Osteocyte (in vitro differentiated cells): ENCODE results near the gene NAPB. TPM values are rescaled to one million over a fixed set of nuclear protein-coding genes. Genes with fewer than 3 reads are reported as not detected.

Experiments
- DNase-seq: peaks from one replicate; pipeline ENCODE4 v3.0.0; 2021; ENCODE audit warnings: mixed read lengths; ENCODE audit not compliant: unreplicated experiment; ENCODE audit errors: extremely low spot score
- H3K27ac Mint-ChIP-seq: one replicate; pipeline ENCODE4 v1.8.0; 2021; ENCODE audit warnings: mild to moderate bottlenecking, mixed read lengths; ENCODE audit not compliant: unreplicated experiment
- H3K27me3 Mint-ChIP-seq: one replicate; pipeline ENCODE4 v1.8.0; 2021; ENCODE audit warnings: mixed read lengths; ENCODE audit not compliant: unreplicated experiment
- H3K36me3 Mint-ChIP-seq: one replicate; pipeline ENCODE4 v1.8.0; 2021; ENCODE audit warnings: mixed read lengths; ENCODE audit not compliant: unreplicated experiment
- H3K4me1 Mint-ChIP-seq: one replicate; pipeline ENCODE4 v1.8.0; 2021; ENCODE audit warnings: mixed read lengths; ENCODE audit not compliant: unreplicated experiment
- H3K4me3 Mint-ChIP-seq: one replicate; pipeline ENCODE4 v1.8.0; 2021; ENCODE audit warnings: mild to moderate bottlenecking, moderate library complexity, mixed read lengths; ENCODE audit not compliant: unreplicated experiment
- H3K9me3 Mint-ChIP-seq: one replicate; pipeline ENCODE4 v1.8.0; 2021; ENCODE audit warnings: mixed read lengths; ENCODE audit not compliant: unreplicated experiment
- total RNA-seq: library from RNA; stranded (reverse); gene quantifications from 2 replicates; pipeline ENCODE4 v1.2.1, GENCODE V29; 2021
- TF ChIP-seq, protein P1 (sequence below): fragments of 200-600 bp; sonication (generic); IDR thresholded peaks from 2 replicates; pipeline ENCODE4 v1.5.0; 2021; ENCODE audit warnings: antibody characterized with exemption, mild to moderate bottlenecking, moderate library complexity

NAPB gene
- total RNA-seq, 1 donor from 2014 or later, result 10.5 TPM

DNA sequence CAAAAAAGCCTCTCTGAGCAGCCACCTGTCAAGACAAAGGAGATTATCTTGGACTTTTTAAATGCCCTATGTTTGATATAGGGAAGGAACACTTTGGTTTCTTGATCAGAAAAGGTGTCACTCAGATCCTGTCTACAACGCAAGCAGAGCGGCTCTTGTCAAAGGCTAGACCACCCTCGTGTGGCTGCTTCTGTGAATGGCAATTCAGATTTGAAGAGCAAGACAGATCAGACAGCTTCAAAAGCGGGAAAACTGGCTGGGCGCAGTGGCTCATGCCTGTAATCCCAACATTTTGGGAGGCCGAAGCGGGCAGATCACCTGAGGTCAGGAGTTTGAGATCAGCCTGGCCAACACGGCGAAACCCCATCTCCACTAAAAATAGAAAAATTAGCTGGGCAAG, 80.8 kb downstream of the NAPB start:
- H3K9me3 Mint-ChIP-seq, result no peaks in the 10 kb centered on the region
- no peak overlapping the region for H3K4me3 Mint-ChIP-seq
- peak; percentile 88 for DNase-seq
- H3K4me1 Mint-ChIP-seq, result peaks cover 1% of the 10 kb centered on the region
- TF ChIP-seq, protein P1, sequence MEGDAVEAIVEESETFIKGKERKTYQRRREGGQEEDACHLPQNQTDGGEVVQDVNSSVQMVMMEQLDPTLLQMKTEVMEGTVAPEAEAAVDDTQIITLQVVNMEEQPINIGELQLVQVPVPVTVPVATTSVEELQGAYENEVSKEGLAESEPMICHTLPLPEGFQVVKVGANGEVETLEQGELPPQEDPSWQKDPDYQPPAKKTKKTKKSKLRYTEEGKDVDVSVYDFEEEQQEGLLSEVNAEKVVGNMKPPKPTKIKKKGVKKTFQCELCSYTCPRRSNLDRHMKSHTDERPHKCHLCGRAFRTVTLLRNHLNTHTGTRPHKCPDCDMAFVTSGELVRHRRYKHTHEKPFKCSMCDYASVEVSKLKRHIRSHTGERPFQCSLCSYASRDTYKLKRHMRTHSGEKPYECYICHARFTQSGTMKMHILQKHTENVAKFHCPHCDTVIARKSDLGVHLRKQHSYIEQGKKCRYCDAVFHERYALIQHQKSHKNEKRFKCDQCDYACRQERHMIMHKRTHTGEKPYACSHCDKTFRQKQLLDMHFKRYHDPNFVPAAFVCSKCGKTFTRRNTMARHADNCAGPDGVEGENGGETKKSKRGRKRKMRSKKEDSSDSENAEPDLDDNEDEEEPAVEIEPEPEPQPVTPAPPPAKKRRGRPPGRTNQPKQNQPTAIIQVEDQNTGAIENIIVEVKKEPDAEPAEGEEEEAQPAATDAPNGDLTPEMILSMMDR, result peak; percentile 92
- no peaks in the 10 kb centered on the region for H3K36me3 Mint-ChIP-seq
- no peaks in the 10 kb centered on the region for H3K27me3 Mint-ChIP-seq
- no peak overlapping the region for H3K27ac Mint-ChIP-seq

DNA sequence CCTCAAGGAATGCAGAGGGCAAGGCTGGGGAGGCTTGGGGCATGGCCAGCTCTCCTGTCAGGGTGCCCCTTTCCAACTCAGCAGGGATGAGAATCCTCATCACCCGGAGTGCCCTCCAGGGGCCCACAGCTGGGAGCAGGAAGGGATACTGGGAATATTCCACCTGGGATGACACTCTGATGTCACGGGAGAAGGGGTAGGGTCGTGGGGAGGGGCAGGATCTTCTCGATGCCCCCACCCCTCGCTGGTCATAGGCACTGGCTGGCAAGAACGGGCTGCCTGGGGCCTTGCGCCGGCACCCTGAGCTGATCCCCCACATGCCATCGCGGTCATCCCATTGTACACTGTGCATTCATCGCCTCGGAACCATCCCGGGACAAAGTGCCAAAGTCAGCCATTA, 81.3 kb downstream of the NAPB start:
- Mint-ChIP-seq H3K9me3 (no peaks in the 10 kb centered on the region), H3K36me3 (no peaks in the 10 kb centered on the region), H3K4me1 (peaks cover 1% of the 10 kb centered on the region), H3K27ac (no peak overlapping the region), H3K27me3 (no peaks in the 10 kb centered on the region), H3K4me3 (no peak overlapping the region)
- no peak for DNase-seq
- TF ChIP-seq, protein P1, result no peak

DNA sequence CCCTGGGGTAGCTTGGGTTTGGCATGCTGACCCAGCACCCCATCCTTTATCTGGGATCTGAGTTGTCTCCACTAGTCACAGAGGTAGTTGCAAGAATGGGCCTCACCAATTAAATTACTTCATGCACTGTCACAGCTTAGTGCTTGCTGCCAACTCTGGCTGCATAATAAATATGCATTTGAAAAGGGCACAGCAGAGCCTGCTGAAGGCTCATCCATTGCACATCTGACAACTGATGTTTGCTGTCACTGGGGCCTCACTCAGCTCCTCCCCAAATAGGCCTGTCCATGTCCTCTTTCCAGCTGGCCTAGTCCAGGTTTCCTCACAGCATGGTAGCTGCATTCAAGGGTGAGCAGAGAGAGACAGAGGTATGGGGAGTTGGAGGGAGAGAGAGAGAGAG, 84.0 kb downstream of the NAPB start:
- no peak for DNase-seq
- no peaks in the 10 kb centered on the region for H3K27me3 Mint-ChIP-seq
- H3K9me3 Mint-ChIP-seq, result no peaks in the 10 kb centered on the region
- no peaks in the 10 kb centered on the region for H3K36me3 Mint-ChIP-seq
- no peak overlapping the region for H3K27ac Mint-ChIP-seq
- peaks cover 1% of the 10 kb centered on the region for H3K4me1 Mint-ChIP-seq
- TF ChIP-seq, protein P1, result no peak
- no peak overlapping the region for H3K4me3 Mint-ChIP-seq

DNA sequence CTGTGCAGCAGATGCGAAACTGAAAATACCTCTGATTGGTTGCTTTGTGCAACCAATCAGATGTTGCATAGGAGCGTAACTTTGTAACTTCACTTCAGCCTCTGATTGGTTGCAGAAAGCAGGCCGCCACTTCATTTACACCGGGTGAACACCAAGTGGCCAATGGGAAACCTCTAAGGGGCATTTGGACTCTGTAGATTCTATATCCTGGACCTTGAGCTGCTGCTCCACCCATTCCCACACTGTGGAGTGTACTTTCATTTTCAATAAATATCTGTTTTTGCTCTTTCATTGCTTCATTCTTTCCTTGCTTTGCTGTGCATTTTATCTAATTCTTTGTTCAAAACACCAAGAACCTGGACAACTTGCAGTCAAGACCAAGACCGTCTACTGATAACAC, 84.8 kb downstream of the NAPB start:
- Mint-ChIP-seq H3K9me3 (no peaks in the 10 kb centered on the region), H3K4me3 (no peak overlapping the region), H3K36me3 (no peaks in the 10 kb centered on the region), H3K4me1 (peaks cover 1% of the 10 kb centered on the region), H3K27ac (no peak overlapping the region), H3K27me3 (no peaks in the 10 kb centered on the region)
- DNase-seq, result no peak
- TF ChIP-seq, protein P1, result no peak

DNA sequence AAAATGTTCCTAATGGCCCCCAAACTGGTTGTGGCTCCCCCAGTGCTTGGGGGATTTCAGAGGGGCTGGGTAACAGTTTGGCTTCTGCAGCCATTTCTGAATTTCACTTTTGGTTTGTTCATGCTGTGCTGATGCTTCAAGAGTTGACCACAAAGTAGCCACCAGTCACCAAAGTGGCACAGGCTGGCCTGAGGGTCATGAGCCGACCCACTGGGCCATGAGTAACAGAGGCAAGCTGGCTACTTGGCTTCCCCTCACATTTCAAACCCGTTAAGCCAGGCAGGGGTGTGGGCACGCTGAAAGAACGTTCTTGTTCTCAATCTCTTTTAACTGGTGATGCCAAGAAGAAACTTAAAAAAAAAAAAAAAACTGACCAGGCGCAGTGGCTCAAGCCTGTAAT, 85.8 kb downstream of the NAPB start:
- no peak overlapping the region for H3K4me3 Mint-ChIP-seq
- TF ChIP-seq, protein P1, result no peak
- H3K36me3 Mint-ChIP-seq, result no peaks in the 10 kb centered on the region

More for the DNA sequence above, 85.8 kb downstream of the NAPB start:
- no peaks in the 10 kb centered on the region for H3K27me3 Mint-ChIP-seq
- no peak overlapping the region for H3K27ac Mint-ChIP-seq
- DNase-seq, result no peak
- peaks cover 1% of the 10 kb centered on the region for H3K4me1 Mint-ChIP-seq
- no peaks in the 10 kb centered on the region for H3K9me3 Mint-ChIP-seq
